Measurements from ENCODE around the gene RGMB. TPM values are rescaled to one million over a fixed set of nuclear protein-coding genes. Genes with fewer than 3 reads are reported as not detected.

Gene RGMB
- total RNA-seq, 4 donors from 2014 or later = 13.0 to 31.7 (median 14.2) TPM

GRCh38 chr5:98840946-98841345 is 67.5 kb downstream of the RGMB start:
- no peaks in the 10 kb centered on the region for H3K36me3 ChIP-seq
- TF ChIP-seq POLR2A (IDR thresholded peaks at IDR 0.05) (no peak), CTCF (IDR thresholded peaks at IDR 0.05) (no peak)
- WGBS, 2 donors = 83 to 100% methylated on average over 1 of the region's 1 CpG
- H3K4me1 ChIP-seq = no peaks in the 10 kb centered on the region
- no peak overlapping the region for H3K27ac ChIP-seq
- intact Hi-C loops (cut with DNase I) = no loop called here
- H3K9me3 ChIP-seq = peaks cover 0 to 7% (median 0%) of the 10 kb centered on the region in 3 donors
- H3K4me3 ChIP-seq = no peak overlapping the region
- H3K27me3 ChIP-seq = no peaks in the 10 kb centered on the region
- DNase-seq = no peak

GRCh38 chr5:98843481-98843880 is 70.0 kb downstream of the RGMB start:
- Histone ChIP-seq H3K27me3 (no peaks in the 10 kb centered on the region), H3K4me3 (no peak overlapping the region), H3K36me3 (no peaks in the 10 kb centered on the region), H3K4me1 (no peaks in the 10 kb centered on the region), H3K9me3 (peaks cover 0 to 7% (median 0%) of the 10 kb centered on the region in 3 donors), H3K27ac (no peak overlapping the region)
- no peak for DNase-seq
- intact Hi-C loops (cut with DNase I) = no loop called here
- 90 to 98% methylated on average over 3 of the region's 3 CpGs for WGBS, 2 donors
- TF ChIP-seq POLR2A (IDR thresholded peaks at IDR 0.05) (no peak), CTCF (IDR thresholded peaks at IDR 0.05) (no peak)

- no peak for DNase-seq
- Histone ChIP-seq H3K27me3 (no peaks in the 10 kb centered on the region), H3K27ac (no peak overlapping the region), H3K4me1 (no peaks in the 10 kb centered on the region), H3K36me3 (no peaks in the 10 kb centered on the region), H3K9me3 (peaks cover 0 to 7% (median 0%) of the 10 kb centered on the region in 3 donors), H3K4me3 (no peak overlapping the region)
- TF ChIP-seq POLR2A (IDR thresholded peaks at IDR 0.05) = no peak
- TF ChIP-seq CTCF (IDR thresholded peaks at IDR 0.05) = no peak
- WGBS, 2 donors = 91 to 100% methylated on average over 6 of the region's 6 CpGs
- intact Hi-C loops (cut with DNase I) = no loop called here
Observed at GRCh38 chr5:98844865-98845264, 71.4 kb downstream of the RGMB start.

- Histone ChIP-seq H3K36me3 (no peaks in the 10 kb centered on the region), H3K4me1 (no peaks in the 10 kb centered on the region), H3K4me3 (no peak overlapping the region), H3K27ac (no peak overlapping the region), H3K27me3 (no peaks in the 10 kb centered on the region), H3K9me3 (peaks cover 0 to 7% (median 0%) of the 10 kb centered on the region in 3 donors)
- intact Hi-C loops (cut with DNase I) = no loop called here
- no peak for TF ChIP-seq POLR2A (IDR thresholded peaks at IDR 0.05)
- no peak for TF ChIP-seq CTCF (IDR thresholded peaks at IDR 0.05)
- WGBS, 2 donors = 93 to 97% methylated on average over 1 to 3 of the region's 8 CpGs
- no peak for DNase-seq
Observed at GRCh38 chr5:98845878-98846277, 72.4 kb downstream of the RGMB start.

Other genes starting within 250 kb of the RGMB start
- 10 to 100 TPM; 27.3 to 48.5 (median 41.4) TPM for gene CHD1, start 155.3 kb downstream of the RGMB start, total RNA-seq